ENCODE results near the gene SLC41A2.

The SLC41A2 gene

DNA sequence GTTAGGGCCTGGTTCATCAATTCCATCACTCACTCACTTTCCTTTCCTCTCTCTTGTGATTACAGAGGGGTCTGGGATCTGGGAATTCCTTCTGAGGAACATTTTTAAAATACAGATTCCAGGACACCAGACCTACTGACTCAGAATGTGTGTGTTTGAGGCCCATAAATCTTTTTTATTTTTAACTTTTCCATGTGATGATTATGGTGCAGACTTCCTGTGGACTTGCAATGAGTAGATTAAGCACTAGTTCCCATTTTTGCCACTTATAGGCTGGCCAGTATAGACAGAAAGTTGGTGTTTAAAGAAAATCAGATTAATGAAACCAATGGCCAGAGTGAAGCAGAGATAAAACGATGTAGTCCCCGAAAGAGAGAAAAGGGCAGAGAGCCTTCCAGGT lies 28.1 kb downstream of the SLC41A2 start:
- DNase-seq (ENCODE audit: low read depth): no peak

DNA sequence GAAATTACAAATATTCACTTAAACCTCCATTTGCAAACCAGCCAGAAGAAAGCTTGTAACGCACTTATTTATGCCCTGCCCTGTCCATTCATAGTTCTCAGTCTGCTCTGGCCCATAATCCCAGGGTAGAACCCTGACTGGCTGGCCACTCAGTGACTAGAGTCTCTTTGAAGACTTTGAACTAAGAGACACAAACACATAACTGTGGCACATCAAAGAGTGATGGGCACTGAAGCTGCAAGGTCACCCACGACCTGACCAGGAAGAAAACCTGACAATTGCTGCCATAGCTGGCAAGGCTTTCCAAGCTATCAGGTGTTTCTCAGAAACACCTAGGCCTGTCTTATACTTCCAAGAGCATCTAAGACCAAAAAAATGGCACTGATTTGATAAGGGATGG lies 28.7 kb downstream of the SLC41A2 start:
- DNase-seq (ENCODE audit: low read depth): no peak

DNA sequence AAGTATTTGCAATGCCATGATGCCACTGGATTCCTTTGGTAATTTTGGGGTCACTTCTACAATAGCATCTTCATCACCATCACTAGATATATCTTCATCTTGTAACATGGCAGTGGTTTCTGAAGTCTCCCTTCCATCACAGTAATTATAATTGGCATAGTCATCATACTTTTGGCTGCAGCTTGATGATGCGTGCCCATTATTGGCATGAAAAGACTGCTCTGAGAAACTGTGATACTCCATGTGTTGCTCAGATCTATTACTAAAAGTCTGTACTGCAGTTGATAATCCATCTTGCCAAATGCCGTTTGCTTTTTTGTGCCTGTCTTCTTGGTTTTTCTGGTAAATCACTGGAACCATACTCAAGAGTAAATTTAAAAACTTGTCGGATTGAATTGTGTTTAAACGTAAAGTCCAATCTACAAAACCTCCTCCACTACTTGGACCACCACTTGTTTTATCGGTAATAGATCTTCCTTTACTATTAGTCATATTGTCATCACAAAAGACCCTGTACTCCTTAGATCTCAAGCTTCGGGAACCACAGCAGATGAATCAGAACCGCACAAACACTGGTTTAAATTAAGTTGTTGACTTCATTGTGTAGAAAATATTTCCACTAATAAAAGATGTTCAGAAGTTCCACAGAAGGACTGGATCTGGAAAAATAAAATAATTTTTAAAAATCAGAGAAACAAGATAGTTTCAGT lies 29.9 kb downstream of the SLC41A2 start:
- no peak for DNase-seq (ENCODE audit: low read depth)

DNA sequence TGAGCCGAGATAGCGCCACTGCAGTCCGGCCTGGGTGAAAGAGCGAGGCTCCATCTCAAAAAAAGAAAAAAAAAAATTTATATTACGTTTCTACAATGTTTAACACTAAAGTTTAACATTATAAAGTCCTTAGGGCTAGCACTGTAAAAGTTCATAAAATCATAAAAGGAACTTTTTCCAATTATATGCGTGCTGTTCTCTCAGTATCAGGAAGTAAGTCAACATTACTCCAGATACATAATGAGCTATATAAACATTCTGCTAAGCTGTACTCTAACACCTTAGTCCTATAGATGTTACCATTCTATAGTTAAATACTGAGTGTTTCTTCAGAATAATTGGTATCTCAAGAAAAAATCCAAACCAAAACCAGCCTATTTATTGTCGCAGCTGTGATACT lies 32.6 kb downstream of the SLC41A2 start:
- no peak for DNase-seq (ENCODE audit: low read depth)

DNA sequence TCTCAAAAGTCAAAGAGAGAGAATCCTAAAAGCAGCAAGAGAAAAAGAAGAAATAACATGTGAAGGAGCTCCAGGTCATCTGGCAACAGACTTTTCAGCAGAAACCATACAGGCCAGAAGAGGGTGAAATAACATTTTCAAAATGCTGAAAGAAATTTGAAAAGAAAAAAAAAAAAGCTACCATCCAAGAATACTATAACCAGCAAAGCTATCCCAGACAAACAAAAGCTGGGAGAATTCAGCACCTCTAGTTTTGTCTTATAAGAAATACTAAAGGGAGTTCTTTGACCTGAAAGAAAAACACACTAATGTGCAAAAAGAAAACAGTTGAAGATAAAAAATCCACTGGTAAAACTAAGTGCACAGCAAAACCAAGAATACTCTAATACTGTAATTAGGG lies 36.8 kb downstream of the SLC41A2 start:
- no peak for DNase-seq (ENCODE audit: low read depth)

DNA sequence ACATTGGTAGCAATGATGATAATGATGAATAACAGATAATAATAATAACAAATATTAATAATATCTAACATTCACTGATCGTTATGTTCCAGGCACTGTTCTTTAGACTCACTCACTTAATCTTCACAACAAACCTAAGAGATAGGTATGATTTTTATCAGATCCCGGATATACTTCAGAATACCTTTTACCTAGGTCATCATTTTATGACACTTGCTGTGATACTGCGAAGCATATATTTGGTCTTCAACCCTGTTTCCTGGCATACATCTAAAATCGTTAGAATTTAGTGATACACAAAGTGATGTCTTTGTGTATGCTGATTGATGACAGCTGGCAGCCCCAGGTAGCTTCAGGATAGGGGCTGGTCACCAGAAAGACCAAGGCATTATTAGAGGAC lies 46.1 kb downstream of the SLC41A2 start:
- DNase-seq (ENCODE audit: low read depth): no peak

DNA sequence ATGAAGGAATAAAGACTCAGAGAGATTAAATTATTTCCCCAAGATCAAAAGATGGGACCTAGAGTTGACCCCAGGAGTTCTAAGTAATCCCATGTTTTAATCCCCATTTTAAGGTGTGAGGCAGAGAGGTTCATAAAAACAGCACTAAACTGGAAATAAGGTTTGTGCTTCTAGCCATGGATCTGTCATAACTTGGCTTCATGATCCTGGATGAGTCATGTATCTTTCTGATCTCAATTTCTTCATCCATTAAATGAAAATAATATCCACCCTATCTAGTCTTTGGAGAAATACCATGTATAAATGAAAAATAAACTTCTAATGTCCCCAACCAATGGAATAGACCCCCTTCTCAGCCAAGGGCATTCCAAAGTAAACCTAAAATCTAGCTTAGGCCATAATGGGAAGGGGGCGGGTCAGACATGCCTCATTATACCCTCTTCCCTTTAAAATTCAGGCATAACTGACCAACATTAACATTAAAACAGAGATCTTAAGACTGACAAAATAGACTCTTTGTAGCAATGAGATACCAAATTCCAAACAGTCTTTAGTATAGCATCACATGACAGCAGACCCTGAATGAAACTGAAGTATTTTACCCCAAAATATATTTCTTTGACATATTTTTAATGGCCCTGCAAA lies 47.8 kb downstream of the SLC41A2 start:
- DNase-seq (ENCODE audit: low read depth): no peak

DNA sequence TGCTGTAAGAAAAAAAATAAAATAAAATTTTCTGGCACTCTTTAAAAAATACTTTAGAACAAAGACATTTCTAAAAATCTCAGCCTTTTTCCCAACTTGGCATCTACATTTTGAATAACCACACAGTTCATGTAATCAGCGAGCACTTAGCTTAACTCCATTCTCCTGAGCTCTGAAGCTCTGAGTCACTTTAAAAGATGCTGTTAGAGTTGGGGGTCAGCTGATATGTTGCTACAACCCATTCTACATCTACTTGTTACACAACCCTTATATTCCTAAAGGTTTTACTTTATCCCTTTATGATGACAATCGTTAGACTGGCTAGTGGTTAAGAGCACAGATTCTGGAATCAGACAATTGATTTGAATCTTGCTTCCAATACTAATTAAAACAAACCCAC lies 48.3 kb downstream of the SLC41A2 start:
- DNase-seq (ENCODE audit: low read depth): no peak
